GM21717 (cell line): Measurements from ENCODE around the gene ZNF618.

Experiments
- ATAC-seq: cut with Tn5 transposase; IDR thresholded peaks from one replicate; pipeline ENCODE4 v1.9.1; 2021; ENCODE audit warnings: mild to moderate bottlenecking, moderate library complexity; ENCODE audit not compliant: unreplicated experiment

ZNF618 gene

DNA sequence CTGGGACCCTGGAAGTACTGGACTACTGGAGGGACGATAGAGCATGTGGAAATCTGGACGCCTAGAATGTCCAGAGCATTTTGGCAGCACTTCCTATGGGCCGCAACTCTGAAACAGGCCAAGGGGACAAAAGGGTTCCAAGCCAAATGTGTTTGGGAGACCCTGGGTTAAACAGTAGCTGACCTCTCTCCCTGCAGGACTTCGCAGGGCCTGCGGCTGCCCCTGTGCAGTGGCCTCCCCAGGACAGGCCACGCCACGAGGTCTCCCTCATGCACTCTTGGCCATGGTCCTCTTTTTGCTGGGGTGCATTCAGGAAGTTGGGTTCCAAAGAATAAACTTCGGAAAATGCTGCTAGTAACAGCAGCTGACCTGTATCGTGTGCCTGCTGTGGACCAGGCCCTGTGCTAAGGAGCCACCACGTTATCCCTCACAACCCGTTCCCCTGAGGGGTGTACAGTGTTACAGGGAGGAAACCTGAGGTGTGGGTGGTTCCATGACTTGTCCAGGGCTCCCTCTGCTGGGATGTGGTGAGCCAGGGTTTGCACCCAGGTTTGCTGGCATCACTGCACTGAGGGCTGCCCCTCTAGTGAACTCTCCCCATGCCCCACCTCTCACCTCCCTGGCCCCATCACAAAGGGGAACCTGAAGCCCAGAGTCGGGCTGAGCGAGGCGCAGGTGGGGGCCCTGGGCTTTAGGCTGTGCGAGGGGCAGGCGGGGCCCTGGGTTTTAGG, 122.6 kb downstream of the ZNF618 start:
- ATAC-seq, result no peak

DNA sequence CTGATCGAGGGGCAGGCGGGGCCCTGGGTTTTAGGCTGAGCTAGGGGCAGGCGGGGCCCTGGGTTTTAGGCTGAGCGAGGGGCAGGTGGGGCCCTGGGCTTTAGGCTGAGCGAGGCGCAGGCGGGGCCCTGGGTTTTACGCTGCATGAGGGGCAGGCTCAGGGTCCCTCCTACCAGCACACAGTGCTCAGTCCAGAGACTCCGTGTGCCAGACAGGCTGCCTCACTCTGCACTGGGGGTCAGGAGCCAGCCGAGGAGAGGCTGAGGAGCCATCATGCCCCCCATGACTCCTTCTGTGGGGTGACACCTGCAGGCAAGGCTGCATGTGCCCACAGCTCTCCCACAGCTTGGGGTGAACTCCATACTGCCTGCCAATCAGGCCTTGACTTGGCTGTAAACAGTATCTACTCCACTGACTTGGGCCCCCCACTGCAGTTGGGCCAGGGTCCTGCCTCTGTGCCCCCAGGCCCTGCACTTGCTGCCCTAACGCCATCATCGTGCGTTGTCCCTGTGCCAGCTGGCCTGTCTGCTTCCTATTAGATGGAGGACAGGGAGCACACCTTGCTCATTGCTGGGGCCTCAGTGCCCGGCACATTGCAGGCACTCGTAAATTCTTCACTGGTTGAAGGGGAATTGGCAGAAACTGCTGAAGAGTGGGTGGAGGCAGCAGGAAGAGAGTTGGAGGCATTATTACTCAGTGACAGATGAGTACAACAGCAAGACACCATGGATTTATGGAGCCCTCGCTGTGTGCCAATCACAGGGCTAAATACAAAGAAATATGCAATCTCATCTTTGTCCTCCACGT, 123.3 kb downstream of the ZNF618 start:
- no peak for ATAC-seq

DNA sequence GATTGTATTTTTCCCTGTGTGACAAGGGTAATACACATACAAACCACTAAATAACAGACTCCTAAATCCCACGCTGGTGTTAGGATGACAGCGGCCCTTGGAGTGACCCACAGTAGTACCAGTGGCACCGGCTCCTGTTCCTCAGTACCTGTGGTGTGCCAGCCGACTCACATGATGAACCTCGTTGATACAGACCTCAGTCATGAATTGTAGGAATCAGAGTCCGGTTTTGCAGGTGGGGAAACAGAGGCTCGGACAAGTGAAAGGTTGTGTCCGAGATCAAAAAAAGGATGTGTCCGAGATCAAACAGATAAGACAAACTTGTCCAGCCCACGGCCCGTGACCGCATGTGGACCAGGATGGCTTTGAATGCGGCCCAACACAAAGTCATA, 124.0 kb downstream of the ZNF618 start:
- no peak for ATAC-seq

DNA sequence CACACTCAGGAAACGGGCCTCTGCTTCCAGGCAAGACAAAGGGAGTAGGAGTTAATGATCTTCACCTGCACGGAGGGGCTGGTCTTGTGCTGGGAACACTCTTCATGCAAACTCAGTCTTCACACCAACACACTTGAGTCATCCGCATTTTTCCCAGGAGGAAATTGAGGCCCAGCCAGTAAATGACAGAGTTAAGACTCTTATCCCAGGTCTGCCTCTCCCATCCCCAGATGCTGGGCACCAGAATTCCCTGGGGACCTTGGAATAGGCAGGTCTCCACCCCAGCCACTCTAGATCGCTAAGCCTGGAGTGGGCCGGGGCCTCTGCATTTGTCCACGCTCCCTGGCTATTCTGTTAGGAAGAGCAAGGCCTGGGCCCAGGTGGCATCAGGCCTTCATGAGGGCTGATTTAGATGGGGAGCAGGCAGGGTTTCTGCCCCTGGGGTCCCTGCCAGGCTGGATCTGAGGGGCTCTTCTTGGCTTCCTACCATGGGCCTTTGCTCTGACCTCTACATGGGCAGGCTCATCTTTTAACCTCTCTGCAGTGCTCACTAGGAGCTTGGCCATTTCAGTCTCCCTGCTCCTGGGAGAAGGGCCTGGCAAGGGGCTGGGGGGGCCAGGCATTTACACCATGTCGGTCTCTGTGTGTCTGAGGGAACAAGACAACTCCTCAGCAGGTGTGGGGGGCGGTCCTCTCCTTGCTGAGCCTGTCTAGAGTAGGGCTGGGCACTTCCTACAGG, 124.7 kb downstream of the ZNF618 start:
- ATAC-seq, result no peak

DNA sequence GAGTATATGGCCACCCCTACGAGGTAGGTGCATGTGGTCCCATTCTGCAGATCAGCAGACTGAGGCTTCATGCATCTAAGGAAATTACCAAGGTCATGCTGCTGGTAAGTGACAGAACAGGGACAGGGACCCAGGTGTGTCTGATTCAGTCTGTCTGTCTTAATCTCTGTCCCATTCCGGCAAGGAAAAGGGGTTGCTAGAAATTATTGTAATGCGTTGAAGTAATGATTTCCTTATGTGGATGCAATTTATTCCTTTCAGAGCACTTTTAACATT, 125.2 kb downstream of the ZNF618 start:
- no peak for ATAC-seq

DNA sequence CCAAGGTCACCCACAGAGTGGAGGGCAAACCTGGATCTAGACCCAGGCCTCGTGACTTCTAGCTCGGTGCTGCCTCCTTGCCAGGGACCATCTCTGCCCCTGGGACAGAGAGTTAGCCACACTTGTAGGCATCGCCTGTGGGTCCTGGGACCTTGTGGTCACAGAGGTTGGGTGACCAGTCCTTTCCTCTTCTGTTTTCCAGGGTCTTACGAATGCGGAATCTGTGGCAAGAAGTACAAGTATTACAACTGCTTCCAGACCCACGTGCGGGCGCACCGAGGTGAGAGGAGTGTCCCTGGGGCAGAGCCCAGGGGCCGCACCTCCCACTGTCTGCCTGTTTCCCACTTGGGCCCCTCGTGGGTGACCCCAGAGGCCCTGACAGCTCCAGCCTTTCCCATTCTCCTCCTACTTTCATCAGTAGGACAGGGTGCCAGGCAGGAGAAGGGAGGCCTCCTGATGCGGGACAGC, 125.7 kb downstream of the ZNF618 start:
- ATAC-seq, result no peak

DNA sequence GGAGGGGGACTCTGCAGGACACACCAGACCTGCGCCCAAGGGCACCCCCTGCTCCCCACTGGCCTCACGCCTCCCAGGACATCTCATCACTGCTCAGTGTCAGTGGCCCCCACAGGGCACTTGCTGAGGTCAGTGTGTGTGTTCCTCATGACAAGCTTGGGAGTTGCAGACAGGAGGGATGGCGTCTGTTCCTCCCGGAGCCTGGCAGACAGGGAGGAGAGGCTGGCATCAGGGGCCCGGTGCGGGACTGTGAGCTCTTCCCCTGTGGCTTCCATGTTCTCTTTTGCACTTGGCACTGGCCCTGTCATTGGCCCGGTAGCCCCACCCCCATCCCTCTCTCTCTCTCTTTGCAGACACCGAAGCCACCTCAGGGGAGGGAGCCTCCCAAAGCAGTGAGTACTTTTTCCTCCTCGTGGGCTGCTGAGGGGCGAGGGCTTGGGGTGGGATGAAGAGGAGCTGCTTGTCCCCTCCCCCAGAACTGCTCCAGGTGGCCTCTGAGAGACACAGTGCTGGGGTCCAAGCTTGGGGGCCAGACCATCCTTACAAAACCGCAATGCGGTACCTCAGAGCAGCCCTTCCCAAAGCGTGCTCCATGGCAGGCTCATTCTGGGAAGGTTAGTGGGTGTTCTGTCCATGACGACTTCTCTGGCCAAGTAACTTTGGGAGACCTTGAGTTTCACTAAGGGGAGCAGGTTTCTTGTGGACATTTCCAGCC, 126.3 kb downstream of the ZNF618 start:
- ATAC-seq, result no peak

DNA sequence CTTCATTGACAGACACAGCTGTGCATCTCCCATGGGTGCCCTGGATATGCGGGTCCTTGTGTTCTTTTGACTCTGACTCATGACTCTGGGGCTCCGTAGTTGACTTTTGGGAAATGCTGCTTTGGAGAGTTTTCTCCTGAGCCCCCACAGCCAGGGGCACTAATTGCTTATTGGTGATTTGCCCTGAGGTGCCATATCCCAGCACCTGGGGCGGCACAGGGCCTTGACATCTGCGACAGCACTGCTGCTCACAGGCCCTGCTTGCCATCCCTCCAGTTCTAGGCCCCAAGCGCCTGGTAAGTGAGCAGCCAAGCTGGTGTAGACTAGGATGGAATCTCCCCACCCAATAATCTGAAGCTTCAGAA, 126.9 kb downstream of the ZNF618 start:
- ATAC-seq, result no peak

DNA sequence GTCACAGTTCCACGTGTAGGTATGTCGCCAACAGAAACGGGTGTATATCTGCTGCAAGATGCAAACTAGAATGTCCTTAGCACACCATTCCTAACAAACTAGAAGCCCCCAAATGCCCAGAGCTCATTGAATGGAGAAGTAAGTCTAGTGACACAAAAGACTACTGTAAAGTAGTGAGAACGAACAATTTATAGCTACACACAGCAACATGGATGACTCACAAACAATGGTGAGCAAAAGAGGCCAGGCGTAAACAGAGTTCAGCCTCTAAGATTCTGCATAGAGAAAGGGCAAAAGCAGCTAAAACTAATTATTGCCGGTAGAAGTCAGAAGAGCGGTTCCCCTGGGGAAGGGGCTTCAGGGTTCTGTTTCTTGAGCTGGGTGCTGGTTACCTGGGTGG, 127.2 kb downstream of the ZNF618 start:
- no peak for ATAC-seq

DNA sequence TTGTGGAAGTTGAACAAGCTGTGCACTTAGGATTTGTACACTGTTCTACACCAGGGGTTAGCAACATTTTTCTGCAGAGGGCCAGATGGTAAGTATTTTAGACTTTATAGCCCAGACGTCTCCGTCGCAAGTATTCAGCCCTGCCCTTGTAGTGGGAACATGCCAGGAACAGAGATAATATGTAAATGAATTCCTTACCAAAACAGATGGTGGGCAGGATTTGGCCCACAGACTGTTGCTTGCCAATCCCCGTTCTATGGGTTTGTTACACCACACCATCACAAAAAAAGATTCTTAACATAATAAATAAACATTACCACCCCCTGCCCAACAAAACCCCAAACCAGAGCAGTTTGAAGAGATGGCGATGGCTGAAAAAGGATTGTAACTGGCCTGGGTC, 127.6 kb downstream of the ZNF618 start:
- ATAC-seq, result no peak

DNA sequence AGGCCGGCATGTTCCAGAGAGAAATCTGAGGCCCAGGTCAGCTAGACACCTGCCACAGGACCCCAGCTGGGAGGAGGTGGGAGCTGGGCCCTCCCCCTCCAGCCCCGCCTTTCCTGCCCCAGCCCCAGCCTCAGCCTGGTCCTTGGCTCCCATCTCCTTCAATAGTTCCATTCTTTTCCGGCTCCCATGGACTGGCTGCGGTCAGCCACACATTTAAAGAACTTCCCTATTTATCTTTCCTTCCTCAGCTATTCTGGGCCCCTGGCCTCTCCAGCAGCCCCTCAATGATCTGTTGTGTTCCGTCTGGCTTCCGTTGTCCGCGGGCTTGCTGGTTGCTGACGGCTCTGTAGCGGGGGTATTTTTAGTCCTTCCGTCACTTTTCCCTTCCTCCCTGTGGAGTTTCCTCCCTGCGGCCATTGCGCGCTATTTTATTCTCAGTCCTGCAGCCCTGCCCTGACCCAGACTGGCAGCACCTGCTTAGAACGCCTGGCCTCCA, 128.2 kb downstream of the ZNF618 start:
- no peak for ATAC-seq

DNA sequence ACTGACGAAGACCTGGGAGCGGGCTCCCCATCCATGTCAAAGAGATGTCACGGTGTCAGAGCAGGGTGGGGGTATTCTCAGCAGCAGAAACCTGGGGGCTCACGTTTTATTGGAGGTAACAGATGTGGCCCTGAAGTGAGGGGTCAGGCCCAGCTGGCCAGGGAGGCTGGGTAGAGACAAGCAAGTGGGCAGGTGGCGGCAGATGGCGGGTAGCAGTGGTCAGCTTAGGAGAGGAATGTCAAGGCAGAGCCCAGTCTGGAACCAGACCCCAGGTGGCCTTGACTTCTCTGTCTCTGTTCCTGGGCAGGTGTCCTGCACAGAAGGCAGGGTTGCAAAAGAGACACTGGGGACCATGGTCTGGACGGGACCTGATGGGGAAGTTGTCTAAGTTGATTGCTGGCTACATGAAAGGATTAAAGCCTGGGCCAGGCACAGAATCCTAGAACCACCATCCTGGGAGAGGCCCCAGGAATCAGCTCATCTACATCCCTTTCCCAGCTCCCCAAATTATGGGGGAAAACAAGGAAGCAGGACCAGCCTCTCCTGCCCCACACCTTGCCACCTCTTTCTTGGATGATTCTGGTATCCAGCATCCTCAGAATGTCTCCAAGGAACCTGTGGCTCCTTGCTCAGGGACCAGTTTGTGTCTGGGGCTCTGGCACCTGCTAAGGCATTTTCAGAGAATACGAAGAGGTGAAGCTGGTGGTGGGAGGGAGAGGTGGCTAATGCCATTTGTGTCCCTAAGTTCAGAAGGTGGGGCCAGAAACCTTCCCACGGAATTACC, 129.5 kb downstream of the ZNF618 start:
- no peak for ATAC-seq

DNA sequence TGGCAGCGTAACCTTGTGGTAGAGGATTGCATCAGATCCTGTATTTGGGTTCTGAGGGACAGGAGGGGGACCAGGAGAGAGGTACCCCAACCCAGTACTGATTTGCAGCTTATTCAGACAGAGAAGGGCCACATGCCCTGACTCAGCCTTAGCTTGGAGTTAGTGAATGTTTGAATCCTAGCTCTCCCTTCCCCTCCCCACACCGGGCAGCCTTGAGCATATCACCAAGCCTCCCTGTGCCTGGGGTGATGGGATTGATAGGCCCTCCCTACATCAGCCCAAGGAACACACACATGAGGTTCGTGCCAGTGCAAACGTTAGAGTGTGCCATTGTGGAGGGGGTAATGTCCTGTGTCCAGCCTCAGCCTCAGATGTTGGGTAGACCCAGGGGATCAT, 130.0 kb downstream of the ZNF618 start:
- ATAC-seq, result no peak

DNA sequence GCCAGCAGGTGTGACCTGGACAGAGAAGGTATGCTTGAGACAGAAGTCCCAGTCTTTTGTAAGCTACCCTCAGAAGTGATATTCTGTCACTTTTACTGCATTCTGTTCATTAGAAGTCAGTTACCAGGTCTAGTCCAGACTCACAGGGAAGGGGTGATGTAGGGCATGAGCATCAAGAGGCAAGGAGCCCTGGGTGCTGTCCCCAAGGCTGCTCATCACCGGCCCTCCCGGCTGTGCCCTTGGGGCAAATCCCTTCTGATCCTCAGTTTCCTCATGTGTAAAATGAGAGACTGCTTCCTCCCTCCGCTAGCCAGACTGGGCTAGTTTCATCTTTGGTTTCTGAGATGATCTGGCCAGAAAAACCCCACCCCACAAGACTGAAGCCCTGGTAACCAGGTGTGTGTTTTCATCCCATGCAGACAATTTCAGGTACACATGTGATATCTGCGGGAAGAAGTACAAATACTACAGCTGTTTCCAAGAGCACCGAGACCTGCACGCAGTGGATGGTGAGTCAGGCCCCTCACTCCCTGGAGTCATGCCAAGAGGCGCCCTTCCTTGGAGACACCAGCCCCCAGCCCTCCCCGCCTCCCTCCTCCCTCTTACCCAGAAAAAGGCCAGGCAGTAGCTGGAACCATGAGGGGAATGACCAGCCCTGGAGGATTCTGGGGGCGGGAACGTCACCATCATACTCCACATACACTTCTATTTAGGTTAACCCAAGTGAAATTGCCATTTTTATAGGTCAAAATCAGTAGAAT, 131.0 kb downstream of the ZNF618 start:
- no peak for ATAC-seq

DNA sequence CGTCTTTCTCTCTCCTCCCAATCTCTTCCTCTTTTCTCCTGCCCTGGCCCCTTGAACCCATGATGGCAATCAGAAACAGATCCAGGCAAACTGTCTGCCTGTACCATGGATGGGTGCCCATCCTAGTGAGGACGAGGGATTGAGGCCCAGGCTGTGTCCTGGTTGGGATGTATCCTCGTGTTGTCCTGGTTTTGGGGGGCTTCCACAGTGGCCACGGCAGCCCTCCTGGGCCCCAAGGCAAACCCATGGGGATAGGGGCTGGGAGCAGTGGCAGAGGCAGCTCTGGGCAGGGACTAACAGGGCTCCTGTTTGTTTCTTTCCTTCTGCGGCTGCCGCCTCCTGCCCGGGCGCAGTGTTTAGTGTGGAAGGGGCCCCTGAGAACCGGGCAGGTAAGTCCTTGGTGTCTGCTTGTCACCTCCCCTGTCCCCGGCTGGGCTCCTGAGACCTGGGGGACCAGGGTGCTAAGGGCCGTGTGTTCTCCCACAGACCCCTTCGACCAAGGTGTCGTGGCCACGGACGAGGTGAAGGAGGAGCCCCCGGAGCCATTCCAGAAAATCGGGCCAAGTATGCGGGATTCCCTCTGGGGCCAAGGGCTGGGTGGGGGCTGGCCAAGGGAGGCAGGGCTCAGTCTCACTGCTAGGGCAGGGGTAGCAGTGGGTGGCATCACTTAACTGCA, 132.0 kb downstream of the ZNF618 start:
- no peak for ATAC-seq

DNA sequence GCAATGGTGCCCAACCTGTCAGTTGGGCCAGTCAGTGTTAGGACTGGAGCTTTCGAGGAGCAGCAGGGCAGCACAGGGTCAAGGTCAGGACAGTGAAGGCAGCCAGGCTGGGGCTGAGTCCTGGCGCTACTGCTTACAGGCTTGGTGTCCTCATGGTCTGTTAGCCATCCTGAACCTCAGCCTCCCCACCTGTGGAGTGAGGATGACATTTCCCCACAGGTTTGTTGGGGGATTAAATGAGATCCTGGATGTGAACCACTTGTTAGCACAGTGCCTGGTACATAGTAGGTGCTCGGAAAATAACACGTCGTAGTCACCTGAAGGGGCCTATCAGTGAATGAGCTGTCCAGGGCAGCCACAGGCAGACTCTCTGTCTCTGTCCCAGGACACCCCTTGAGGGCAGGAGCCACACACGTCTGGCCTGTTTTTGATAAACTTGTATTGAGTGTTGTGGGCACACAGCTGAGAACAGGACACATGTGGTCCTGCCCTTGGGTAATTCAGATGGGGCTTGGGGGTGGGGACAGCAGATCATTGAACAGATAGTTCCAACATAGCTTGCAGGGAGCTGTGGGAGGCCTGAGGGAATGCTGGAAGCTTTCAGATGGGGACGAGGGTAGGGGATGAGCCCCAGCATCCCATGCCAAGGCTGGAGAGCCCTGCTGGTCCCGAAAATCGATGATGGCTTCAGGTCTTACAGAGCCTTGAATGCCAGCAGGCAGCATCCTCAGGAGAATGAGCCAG, 132.7 kb downstream of the ZNF618 start:
- ATAC-seq, result no peak

DNA sequence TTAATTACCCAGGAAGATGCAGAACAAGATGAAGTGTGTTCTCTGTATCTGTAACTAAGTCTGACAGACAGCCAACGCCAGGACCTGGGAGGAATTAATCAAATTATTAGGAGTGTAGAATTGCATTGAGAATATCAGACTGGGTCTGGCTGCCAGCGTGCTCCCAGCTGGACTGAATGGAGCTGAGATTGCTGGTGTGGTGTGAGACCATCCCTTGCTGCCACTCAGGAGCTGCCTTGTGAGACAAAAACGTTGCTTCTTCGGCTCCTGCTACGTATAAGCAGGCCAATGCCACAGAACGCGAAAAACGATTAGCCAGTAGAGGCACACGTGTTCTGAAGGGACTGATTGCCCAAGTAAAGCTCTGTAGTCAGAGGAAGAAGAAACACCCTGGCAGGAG, 135.2 kb downstream of the ZNF618 start:
- ATAC-seq, result no peak

DNA sequence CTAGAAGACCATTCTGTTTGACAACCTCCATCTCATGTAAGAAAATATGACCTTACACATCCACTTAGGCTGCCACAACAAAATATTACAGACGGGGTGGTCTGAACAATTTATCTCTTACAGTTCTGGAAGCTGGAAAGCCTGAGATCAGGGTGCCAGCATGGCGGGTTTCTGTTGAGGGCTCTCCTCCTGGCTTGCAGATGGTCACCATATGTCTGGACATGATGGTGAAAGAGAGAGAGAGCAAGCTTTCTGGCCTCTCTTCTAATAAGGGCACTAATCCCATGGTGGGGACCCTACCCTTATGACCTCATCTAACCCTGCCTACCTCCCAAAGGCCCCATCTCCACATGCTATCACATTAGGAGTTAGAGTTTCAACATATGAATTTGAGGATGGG, 136.0 kb downstream of the ZNF618 start:
- no peak for ATAC-seq
